Vagina (tissue), 2 donors: Measurements from ENCODE around the gene TBX3. TPM values are rescaled to one million over a fixed set of nuclear protein-coding genes. Genes with fewer than 3 reads are reported as not detected.

Source experiments
- DNase-seq, 2 donors: peaks; one replicate each; pipeline ENCODE4 v3.0.0-alpha.2; 2017; ENCODE audit errors: extremely low spot score in 2 of 2
- H3K27ac ChIP-seq: fragments of 200-600 bp; sonication (generic); one replicate; pipeline ENCODE4 v1.5.1; 2019
- H3K27me3 ChIP-seq: fragments of 200-600 bp; sonication (generic); one replicate; pipeline ENCODE4 v1.5.1; 2019
- H3K36me3 ChIP-seq, 2 donors: fragments of 200-600 bp; sonication (generic); one replicate each; pipeline ENCODE4 v1.5.1; 2017 to 2019
- H3K4me1 ChIP-seq: fragments of 200-600 bp; sonication (generic); one replicate; pipeline ENCODE4 v1.5.1; 2019
- H3K4me3 ChIP-seq, 2 donors: fragments of 200-600 bp; sonication (generic); 1 replicate in 1 of 2; 2 replicates in 1 of 2; pipeline ENCODE4 v1.5.1; 2016 to 2019
- H3K9me3 ChIP-seq: fragments of 200-600 bp; sonication (generic); one replicate; pipeline ENCODE4 v1.5.1; 2019
- CTCF ChIP-seq, 3 experiments: fragments of 450-650 bp in 2 of 3; fragments of 200-600 bp in 1 of 3; sonication (generic) in 1 of 3; IDR thresholded peaks; one replicate each; pipeline ENCODE4 v1.5.1; 2017 to 2019; ENCODE audit warnings: antibody characterized with exemption in 3 of 3, mild to moderate bottlenecking in 2 of 3, moderate library complexity in 2 of 3
- POLR2A ChIP-seq, 2 donors: fragments of 450-650 bp; IDR thresholded peaks; one replicate each; pipeline ENCODE4 v1.6.1; 2017; ENCODE audit warnings: antibody characterized with exemption in 2 of 2, mild to moderate bottlenecking in 2 of 2, moderate library complexity in 2 of 2
- POLR2AphosphoS5 ChIP-seq, 2 donors: sonication (generic); formaldehyde crosslinking; IDR thresholded peaks; one replicate each; pipeline ENCODE4 v1.9.0; 2017; ENCODE audit warnings: antibody characterized with exemption in 2 of 2, mild to moderate bottlenecking in 2 of 2, low read depth in 1 of 2; ENCODE audit not compliant: insufficient read depth in 1 of 2
- intact Hi-C: fragments of 100-400 bp; cut with DNase I; formaldehyde crosslinking; loops from one replicate; pipeline ENCODE4 v1.15.1; 2023
- total RNA-seq: library from RNA; depleted of rRNA; stranded (reverse); fragments of >200 nt; gene quantifications from one replicate; pipeline ENCODE4 v1.2.3, GENCODE V29; 2016

TBX3 gene
- total RNA-seq, 1 donor from 2014 or later = 57.0 TPM

- no peak overlapping the region for H3K27ac ChIP-seq
- no peaks in the 10 kb centered on the region for H3K27me3 ChIP-seq
- H3K9me3 ChIP-seq = no peaks in the 10 kb centered on the region
- no peak overlapping the region for H3K4me3 ChIP-seq
- H3K36me3 ChIP-seq = no peaks in the 10 kb centered on the region
- H3K4me1 ChIP-seq = no peaks in the 10 kb centered on the region
- intact Hi-C loops = no loop called here
- no peak for DNase-seq
- TF ChIP-seq POLR2A (IDR thresholded peaks at IDR 0.05) = no peak
- TF ChIP-seq POLR2AphosphoS5 (IDR thresholded peaks at IDR 0.05; ENCODE audit: insufficient read depth in 1 of 2, low read depth in 1 of 2) = no peak
- TF ChIP-seq CTCF (IDR thresholded peaks at IDR 0.05) = no peak
Observed at GRCh38 chr12:114638790-114639435, 45.1 kb downstream of the TBX3 start.

GRCh38 chr12:114636723-114637480, 47.1 kb downstream of the TBX3 start:
- intact Hi-C loops = no loop called here
- Histone ChIP-seq H3K4me3 (no peak overlapping the region), H3K9me3 (no peaks in the 10 kb centered on the region), H3K27me3 (no peaks in the 10 kb centered on the region), H3K36me3 (no peaks in the 10 kb centered on the region), H3K27ac (no peak overlapping the region), H3K4me1 (no peaks in the 10 kb centered on the region)
- no peak for DNase-seq
- TF ChIP-seq POLR2A (IDR thresholded peaks at IDR 0.05) = no peak
- peak in 1 of 2 donors; percentile 16 for TF ChIP-seq POLR2AphosphoS5 (IDR thresholded peaks at IDR 0.05; ENCODE audit: insufficient read depth in 1 of 2, low read depth in 1 of 2)
- no peak for TF ChIP-seq CTCF (IDR thresholded peaks at IDR 0.05)

GRCh38 chr12:114631242-114631641, 52.7 kb downstream of the TBX3 start:
- TF ChIP-seq CTCF (IDR thresholded peaks at IDR 0.05) (no peak), POLR2AphosphoS5 (IDR thresholded peaks at IDR 0.05; ENCODE audit: insufficient read depth in 1 of 2, low read depth in 1 of 2) (no peak), POLR2A (IDR thresholded peaks at IDR 0.05) (no peak)
- no peak overlapping the region for H3K27ac ChIP-seq
- H3K9me3 ChIP-seq = no peaks in the 10 kb centered on the region
- no peaks in the 10 kb centered on the region for H3K27me3 ChIP-seq
- no peaks in the 10 kb centered on the region for H3K36me3 ChIP-seq
- DNase-seq = no peak
- no peak overlapping the region for H3K4me3 ChIP-seq
- intact Hi-C loops = no loop called here
- no peaks in the 10 kb centered on the region for H3K4me1 ChIP-seq

- Histone ChIP-seq H3K4me1 (no peaks in the 10 kb centered on the region), H3K9me3 (no peaks in the 10 kb centered on the region), H3K36me3 (no peaks in the 10 kb centered on the region), H3K27me3 (no peaks in the 10 kb centered on the region), H3K27ac (no peak overlapping the region), H3K4me3 (no peak overlapping the region)
- intact Hi-C loops = no loop called here
- DNase-seq = no peak
- TF ChIP-seq POLR2AphosphoS5 (IDR thresholded peaks at IDR 0.05; ENCODE audit: insufficient read depth in 1 of 2, low read depth in 1 of 2) (no peak), CTCF (IDR thresholded peaks at IDR 0.05) (no peak), POLR2A (IDR thresholded peaks at IDR 0.05) (no peak)
Observed at GRCh38 chr12:114628199-114628598, 55.8 kb downstream of the TBX3 start.

GRCh38 chr12:114627393-114627792, 56.6 kb downstream of the TBX3 start:
- no peak overlapping the region for H3K27ac ChIP-seq
- no peaks in the 10 kb centered on the region for H3K36me3 ChIP-seq
- H3K27me3 ChIP-seq = no peaks in the 10 kb centered on the region
- intact Hi-C loops = no loop called here
- no peak for DNase-seq
- no peak for TF ChIP-seq POLR2AphosphoS5 (IDR thresholded peaks at IDR 0.05; ENCODE audit: insufficient read depth in 1 of 2, low read depth in 1 of 2)
- no peak for TF ChIP-seq CTCF (IDR thresholded peaks at IDR 0.05)
- no peak for TF ChIP-seq POLR2A (IDR thresholded peaks at IDR 0.05)
- no peaks in the 10 kb centered on the region for H3K9me3 ChIP-seq
- H3K4me1 ChIP-seq = no peaks in the 10 kb centered on the region
- no peak overlapping the region for H3K4me3 ChIP-seq
